Thyroid gland (tissue), 4 donors: ENCODE data around the gene KCTD21. TPM values are rescaled to one million over a fixed set of nuclear protein-coding genes. Genes with fewer than 3 reads are reported as not detected.

ENCODE experiments used
- DNase-seq, 2 donors: peaks; one replicate each; pipeline ENCODE4 v3.0.0-alpha.2; 2019
- H3K27ac ChIP-seq, 3 donors: fragments of 200-600 bp; sonication (generic); 1 replicate in 2 of 3; 2 replicates in 1 of 3; pipeline ENCODE4 v1.5.1; 2016 to 2019; ENCODE audit warnings: mild to moderate bottlenecking in 1 of 3, moderate library complexity in 1 of 3
- H3K27me3 ChIP-seq: fragments of 200-600 bp; sonication (generic); one replicate; pipeline ENCODE4 v1.5.1; 2019
- H3K36me3 ChIP-seq, 2 donors: fragments of 200-600 bp; sonication (generic); one replicate each; pipeline ENCODE4 v1.5.1; 2016 to 2019
- H3K4me1 ChIP-seq, 2 donors: fragments of 200-600 bp; sonication (generic); one replicate each; pipeline ENCODE4 v1.5.1; 2017 to 2019
- H3K4me3 ChIP-seq, 3 donors: fragments of 200-600 bp; sonication (generic); replicated peaks in 1 of 3; 1 replicate in 2 of 3; 2 replicates in 1 of 3; pipeline ENCODE4 v1.5.1; 2016; ENCODE audit warnings: mild to moderate bottlenecking in 1 of 3
- H3K9me3 ChIP-seq: fragments of 200-600 bp; sonication (generic); one replicate; pipeline ENCODE4 v1.5.1; 2017
- POLR2A ChIP-seq, 2 donors: fragments of 450-650 bp; IDR thresholded peaks; one replicate each; pipeline ENCODE4 v1.6.1; 2017; ENCODE audit warnings: antibody characterized with exemption in 2 of 2, mild to moderate bottlenecking in 2 of 2, moderate library complexity in 1 of 2
- WGBS, 2 donors: methylation state at CpG; one replicate each; pipeline ENCODE4 v1.1.5; 2017; 5-methylcytosine and 5-hydroxymethylcytosine counted together
- intact Hi-C: fragments of 100-400 bp; cut with DNase I; formaldehyde crosslinking; loops from one replicate; pipeline ENCODE4 v1.15.1; 2023
- total RNA-seq, 4 donors: library from RNA; depleted of rRNA; stranded (reverse); fragments of >200 nt; gene quantifications; one replicate each; pipeline ENCODE4 v1.2.3, GENCODE V29; 2016
- TF ChIP-seq, protein P1 (sequence below), 6 experiments: fragments of 200-600 bp in 3 of 6; fragments of 450-650 bp in 3 of 6; sonication (generic) in 3 of 6; IDR thresholded peaks; one replicate each; pipeline ENCODE4 v1.5.1; 2016 to 2019; ENCODE audit warnings: antibody characterized with exemption in 6 of 6, mild to moderate bottlenecking in 2 of 6, inconsistent platforms in 1 of 6, moderate library complexity in 1 of 6

Gene KCTD21
- total RNA-seq, 4 donors from 2014 or later: 16.6 to 23.4 (median 17.0) TPM

DNA sequence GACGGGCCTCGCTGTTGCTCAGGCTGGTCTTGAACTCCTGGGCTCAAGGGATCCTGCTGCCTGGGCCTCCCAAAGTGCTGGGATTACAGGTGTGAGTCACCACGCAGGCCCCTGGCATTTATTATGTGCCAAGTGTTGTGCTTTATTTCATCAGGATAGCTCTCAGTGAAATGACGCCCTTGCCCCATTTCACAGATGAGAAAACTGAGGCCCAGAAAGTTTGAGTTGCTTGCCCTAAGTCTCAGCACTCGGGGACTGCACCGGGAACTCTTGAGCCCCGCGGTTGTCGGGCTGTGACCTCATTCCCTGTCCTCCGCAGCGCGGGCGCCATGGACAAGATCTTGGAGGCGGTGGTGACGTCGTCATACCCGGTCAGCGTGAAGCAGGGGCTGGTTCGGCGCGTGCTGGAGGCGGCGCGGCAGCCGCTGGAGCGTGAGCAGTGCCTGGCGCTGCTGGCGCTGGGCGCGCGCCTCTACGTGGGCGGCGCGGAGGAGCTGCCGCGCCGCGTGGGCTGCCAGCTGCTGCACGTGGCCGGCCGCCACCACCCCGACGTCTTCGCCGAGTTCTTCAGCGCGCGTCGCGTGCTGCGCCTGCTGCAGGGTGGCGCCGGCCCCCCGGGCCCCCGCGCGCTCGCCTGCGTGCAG, 7.6 kb upstream of the KCTD21 start:
- TF ChIP-seq, protein P1, sequence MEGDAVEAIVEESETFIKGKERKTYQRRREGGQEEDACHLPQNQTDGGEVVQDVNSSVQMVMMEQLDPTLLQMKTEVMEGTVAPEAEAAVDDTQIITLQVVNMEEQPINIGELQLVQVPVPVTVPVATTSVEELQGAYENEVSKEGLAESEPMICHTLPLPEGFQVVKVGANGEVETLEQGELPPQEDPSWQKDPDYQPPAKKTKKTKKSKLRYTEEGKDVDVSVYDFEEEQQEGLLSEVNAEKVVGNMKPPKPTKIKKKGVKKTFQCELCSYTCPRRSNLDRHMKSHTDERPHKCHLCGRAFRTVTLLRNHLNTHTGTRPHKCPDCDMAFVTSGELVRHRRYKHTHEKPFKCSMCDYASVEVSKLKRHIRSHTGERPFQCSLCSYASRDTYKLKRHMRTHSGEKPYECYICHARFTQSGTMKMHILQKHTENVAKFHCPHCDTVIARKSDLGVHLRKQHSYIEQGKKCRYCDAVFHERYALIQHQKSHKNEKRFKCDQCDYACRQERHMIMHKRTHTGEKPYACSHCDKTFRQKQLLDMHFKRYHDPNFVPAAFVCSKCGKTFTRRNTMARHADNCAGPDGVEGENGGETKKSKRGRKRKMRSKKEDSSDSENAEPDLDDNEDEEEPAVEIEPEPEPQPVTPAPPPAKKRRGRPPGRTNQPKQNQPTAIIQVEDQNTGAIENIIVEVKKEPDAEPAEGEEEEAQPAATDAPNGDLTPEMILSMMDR (IDR thresholded peaks at IDR 0.05): no peak
- no peak for TF ChIP-seq POLR2A (IDR thresholded peaks at IDR 0.05)
- WGBS, 2 donors: 62 to 67% methylated on average over 15 to 16 of the region's 60 CpGs
- Histone ChIP-seq H3K27me3 (no peaks in the 10 kb centered on the region), H3K4me3 (no peak overlapping the region), H3K9me3 (no peaks in the 10 kb centered on the region), H3K4me1 (peaks cover 0 to 14% of the 10 kb centered on the region in 2 donors), H3K27ac (no peak overlapping the region), H3K36me3 (peaks cover 3 to 6% of the 10 kb centered on the region in 2 donors)
- intact Hi-C loops: no loop called here
- peak; percentile 32 to 34 for DNase-seq

DNA sequence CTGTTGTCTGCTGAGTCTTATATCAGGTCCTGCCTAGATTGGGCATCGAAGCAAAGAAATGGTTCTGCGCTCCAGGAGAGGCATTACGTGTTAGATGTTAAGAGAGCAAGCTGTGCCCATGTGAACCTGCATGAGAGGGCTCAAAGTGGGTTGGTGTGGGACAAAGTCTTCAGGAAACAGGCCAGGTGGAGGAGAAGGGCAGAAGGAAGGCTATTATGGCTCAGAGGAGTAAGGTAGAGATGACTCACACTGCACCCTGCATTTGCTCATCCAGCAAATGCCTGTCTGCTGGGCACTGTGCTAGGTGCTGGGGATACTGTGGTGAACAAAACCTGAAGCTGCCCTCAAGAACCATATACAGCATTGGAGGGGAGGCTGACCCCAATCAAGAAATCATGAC, 6.1 kb upstream of the KCTD21 start:
- Histone ChIP-seq H3K4me3 (no peak overlapping the region), H3K27ac (no peak overlapping the region), H3K27me3 (no peaks in the 10 kb centered on the region), H3K9me3 (no peaks in the 10 kb centered on the region), H3K36me3 (no peaks in the 10 kb centered on the region), H3K4me1 (peaks cover 7 to 29% of the 10 kb centered on the region in 2 donors)
- intact Hi-C loops: no loop called here
- DNase-seq: no peak
- 95 to 97% methylated on average over 3 of the region's 3 CpGs for WGBS, 2 donors
- TF ChIP-seq, protein P1 (IDR thresholded peaks at IDR 0.05): no peak
- no peak for TF ChIP-seq POLR2A (IDR thresholded peaks at IDR 0.05)

DNA sequence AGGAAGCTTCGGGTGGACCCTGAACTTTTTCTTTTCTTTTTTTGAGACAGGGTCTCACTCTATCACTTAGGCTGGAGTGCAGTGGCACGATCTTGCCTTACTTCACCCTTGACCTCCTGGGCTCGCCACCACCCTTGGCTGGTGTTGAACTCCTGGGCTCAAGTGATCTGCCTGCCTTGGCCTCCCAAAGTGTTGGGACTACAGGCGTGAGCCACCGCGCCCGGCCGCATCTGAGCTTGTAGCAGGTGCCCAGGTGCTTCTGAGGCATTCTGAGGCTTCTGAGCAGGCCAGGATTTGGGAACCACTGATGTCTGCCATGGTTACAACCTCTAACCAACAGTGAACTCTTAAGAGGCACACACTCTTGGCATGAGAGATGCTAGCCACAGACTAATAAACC, 5.4 kb upstream of the KCTD21 start:
- Histone ChIP-seq H3K27ac (no peak overlapping the region), H3K4me3 (no peak overlapping the region), H3K9me3 (no peaks in the 10 kb centered on the region), H3K27me3 (no peaks in the 10 kb centered on the region), H3K36me3 (no peaks in the 10 kb centered on the region), H3K4me1 (peaks cover 11 to 33% of the 10 kb centered on the region in 2 donors)
- WGBS, 2 donors: 96 to 97% methylated on average over 8 of the region's 8 CpGs
- intact Hi-C loops: no loop called here
- TF ChIP-seq POLR2A (IDR thresholded peaks at IDR 0.05): no peak
- TF ChIP-seq, protein P1 (IDR thresholded peaks at IDR 0.05): no peak
- no peak for DNase-seq

DNA sequence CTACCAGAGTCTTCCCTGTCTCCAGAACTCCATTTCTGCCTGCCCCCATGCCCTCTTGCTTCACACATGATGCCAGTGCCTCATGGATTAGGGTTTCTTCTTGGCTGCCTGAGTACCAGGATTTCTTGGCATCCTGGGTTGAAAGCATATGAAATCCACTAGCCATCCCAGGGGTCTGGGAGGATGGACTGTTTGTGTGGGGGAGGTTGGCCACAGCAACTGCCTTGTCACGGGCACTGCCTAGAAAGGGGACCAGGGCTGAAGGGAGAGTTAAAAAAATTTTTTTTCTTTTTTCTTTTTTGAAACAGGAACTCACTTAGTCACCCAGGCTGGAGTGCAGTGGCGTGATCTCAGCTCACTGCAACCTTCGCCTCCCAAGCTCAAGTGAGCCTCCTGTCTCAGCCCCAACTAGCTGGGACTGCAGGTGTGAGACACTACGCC, 4.5 kb upstream of the KCTD21 start:
- Histone ChIP-seq H3K4me1 (peaks cover 11 to 33% of the 10 kb centered on the region in 2 donors), H3K27me3 (no peaks in the 10 kb centered on the region), H3K27ac (no peak overlapping the region), H3K9me3 (no peaks in the 10 kb centered on the region), H3K4me3 (no peak overlapping the region), H3K36me3 (no peaks in the 10 kb centered on the region)
- 86 to 91% methylated on average over 4 of the region's 4 CpGs for WGBS, 2 donors
- TF ChIP-seq, protein P1 (IDR thresholded peaks at IDR 0.05): no peak
- no peak for TF ChIP-seq POLR2A (IDR thresholded peaks at IDR 0.05)
- intact Hi-C loops: no loop called here
- no peak for DNase-seq

- WGBS, 2 donors: 71 to 75% methylated on average over 6 of the region's 6 CpGs
- DNase-seq: peak; percentile 34 to 57
These were observed 3.8 kb upstream of the KCTD21 start for GRCh38 chr11:78192223-78192719.

More at GRCh38 chr11:78192223-78192719, 3.8 kb upstream of the KCTD21 start:
- no peak overlapping the region for H3K4me3 ChIP-seq
- TF ChIP-seq, protein P1 (IDR thresholded peaks at IDR 0.05): no peak
- no peak for TF ChIP-seq POLR2A (IDR thresholded peaks at IDR 0.05)
- H3K9me3 ChIP-seq: no peaks in the 10 kb centered on the region
- no peaks in the 10 kb centered on the region for H3K27me3 ChIP-seq
- H3K27ac ChIP-seq: peak overlapping the region in 1 of 3 donors; percentile 28
- intact Hi-C loops: no loop called here
- peaks cover 14 to 35% of the 10 kb centered on the region in 2 donors for H3K4me1 ChIP-seq
- no peaks in the 10 kb centered on the region for H3K36me3 ChIP-seq
